GM23338 (cell line): ENCODE results near the gene SEC16B. TPM values are rescaled to one million over a fixed set of nuclear protein-coding genes. Genes with fewer than 3 reads are reported as not detected.

Experiments
- ATAC-seq: fragments of 200-7000 bp; cut with Tn5 transposase; 3 replicates; pipeline ENCODE4 v1.9.1; 2020
- DNase-seq: peaks from one replicate; pipeline ENCODE4 v3.0.0-alpha.2; 2015; ENCODE audit warnings: low spot score
- H2AFZ ChIP-seq: fragments of 200-600 bp; sonication (generic); 2 replicates; pipeline ENCODE4 v1.8.0; 2016; ENCODE audit warnings: antibody characterized with exemption, mild to moderate bottlenecking, moderate library complexity
- H3F3A ChIP-seq: fragments of 200-600 bp; sonication (generic); replicated peaks from 2 replicates; pipeline ENCODE4 v1.8.0; 2017; ENCODE audit warnings: antibody characterized with exemption, mixed run types, low read depth
- H3K27ac ChIP-seq: fragments of 200-600 bp; sonication (generic); 2 replicates; pipeline ENCODE4 v1.6.1; 2016; ENCODE audit warnings: low read depth
- H3K27me3 ChIP-seq: fragments of 200-600 bp; sonication (generic); 2 replicates; pipeline ENCODE4 v1.8.0; 2016; ENCODE audit warnings: mild to moderate bottlenecking, mixed run types, moderate library complexity; ENCODE audit not compliant: insufficient read depth
- H3K36me3 ChIP-seq: fragments of 200-600 bp; sonication (generic); 2 replicates; pipeline ENCODE4 v1.8.0; 2016; ENCODE audit warnings: mild to moderate bottlenecking; ENCODE audit not compliant: insufficient read depth
- H3K4me1 ChIP-seq: fragments of 200-600 bp; sonication (generic); 2 replicates; pipeline ENCODE4 v1.8.0; 2016; ENCODE audit warnings: mild to moderate bottlenecking, moderate library complexity; ENCODE audit not compliant: insufficient read depth
- H3K4me2 ChIP-seq: fragments of 200-600 bp; sonication (generic); 2 replicates; pipeline ENCODE4 v1.7.1; 2017; ENCODE audit warnings: mixed run types
- H3K4me3 ChIP-seq: fragments of 200-600 bp; sonication (generic); 2 replicates; pipeline ENCODE4 v1.6.1; 2016; ENCODE audit warnings: mixed run types
- H3K79me2 ChIP-seq: fragments of 200-600 bp; sonication (generic); replicated peaks from 2 replicates; pipeline ENCODE4 v1.8.0; 2017; ENCODE audit warnings: mild to moderate bottlenecking; ENCODE audit not compliant: insufficient read depth
- H3K9me2 ChIP-seq: fragments of 200-600 bp; sonication (generic); 2 replicates; pipeline ENCODE4 v1.8.0; 2017; ENCODE audit not compliant: insufficient read depth
- H4K20me1 ChIP-seq: fragments of 200-600 bp; sonication (generic); replicated peaks from 2 replicates; pipeline ENCODE4 v1.8.0; 2017; ENCODE audit warnings: mild to moderate bottlenecking; ENCODE audit not compliant: insufficient read depth
- H3K27ac Mint-ChIP-seq: 2 replicates; pipeline ENCODE4 v1.8.0; 2020; ENCODE audit warnings: inconsistent platforms, mild to moderate bottlenecking, moderate library complexity, mixed read lengths
- H3K27me3 Mint-ChIP-seq: 3 replicates; pipeline ENCODE4 v1.8.0; 2022; ENCODE audit warnings: low read depth, mild to moderate bottlenecking, moderate library complexity, mixed read lengths, inconsistent platforms; ENCODE audit not compliant: insufficient read depth, poor library complexity
- H3K36me3 Mint-ChIP-seq: 3 replicates; pipeline ENCODE4 v1.8.0; 2021; ENCODE audit warnings: low read depth, mild to moderate bottlenecking, inconsistent platforms, moderate library complexity, mixed read lengths
- H3K4me1 Mint-ChIP-seq: 3 replicates; pipeline ENCODE4 v1.8.0; 2020; ENCODE audit warnings: mild to moderate bottlenecking, inconsistent platforms, mixed read lengths
- H3K4me3 Mint-ChIP-seq: 3 replicates; pipeline ENCODE4 v1.8.0; 2021; ENCODE audit warnings: moderate library complexity, mild to moderate bottlenecking, inconsistent platforms, mixed read lengths
- H3K9me3 Mint-ChIP-seq: 3 replicates; pipeline ENCODE4 v1.8.0; 2020; ENCODE audit warnings: moderate library complexity, mild to moderate bottlenecking, inconsistent platforms, mixed read lengths
- CREB1 ChIP-seq: fragments of 250-450 bp; sonication (Bioruptor Pico); IDR thresholded peaks from 2 replicates; pipeline ENCODE4 v1.5.0; 2020; ENCODE audit warnings: low read depth, mild to moderate bottlenecking, moderate library complexity
- EZH2phosphoT487 ChIP-seq: fragments of 200-600 bp; sonication (generic); IDR thresholded peaks from one replicate; pipeline ENCODE4 v1.8.1; 2018; ENCODE audit warnings: antibody characterized with exemption; ENCODE audit not compliant: unreplicated experiment
- JUNB ChIP-seq: IDR thresholded peaks from one replicate; pipeline ENCODE4 v1.6.1; 2016; ENCODE audit warnings: antibody characterized with exemption; ENCODE audit not compliant: unreplicated experiment
- NANOG ChIP-seq: IDR thresholded peaks from 2 replicates; pipeline ENCODE4 v1.6.1; 2016; ENCODE audit warnings: antibody characterized with exemption, borderline replicate concordance
- POLR2AphosphoS5 ChIP-seq: IDR thresholded peaks from 2 replicates; pipeline ENCODE4 v1.6.1; 2016; ENCODE audit warnings: antibody characterized with exemption, low read depth
- STAT1 ChIP-seq: IDR thresholded peaks from one replicate; pipeline ENCODE4 v1.6.1; 2016; ENCODE audit warnings: antibody characterized with exemption; ENCODE audit not compliant: unreplicated experiment
- ZNF114 ChIP-seq: fragments of 250-450 bp; sonication (Bioruptor Pico); IDR thresholded peaks from 2 replicates; pipeline ENCODE4 v1.5.0; 2020; ENCODE audit warnings: mild to moderate bottlenecking, moderate library complexity
- ZNF331 ChIP-seq: fragments of 250-450 bp; sonication (Bioruptor Pico); IDR thresholded peaks from 2 replicates; pipeline ENCODE4 v1.5.0; 2020; ENCODE audit warnings: low read depth, mild to moderate bottlenecking, moderate library complexity
- polyA plus RNA-seq: library from polyadenylated mRNA; unstranded; fragments of >200 nt; fragmentation: Nextera tagmentation; extraction: Ambion mirVana; gene quantifications from 2 replicates; pipeline ENCODE4 v1.2.1, GENCODE V29; 2016
- total RNA-seq: library from RNA; depleted of rRNA; stranded (reverse); fragments of >200 nt; shearing (Covaris generic); gene quantifications from 2 replicates; pipeline ENCODE4 v1.2.3, GENCODE V29; 2014
- TF ChIP-seq, protein P1 (sequence below): IDR thresholded peaks from one replicate; pipeline ENCODE4 v1.6.1; 2018; ENCODE audit warnings: antibody characterized with exemption; ENCODE audit not compliant: unreplicated experiment
- TF ChIP-seq, protein P2 (sequence below), 2 experiments: fragments of 200-600 bp in 1 of 2; sonication (generic) in 1 of 2; conservative IDR thresholded peaks; 2 replicates each; pipeline versions ENCODE4 v1.5.1 to v1.6.1; 2016 to 2017; ENCODE audit warnings: antibody characterized with exemption in 2 of 2, low read depth in 2 of 2, mild to moderate bottlenecking in 2 of 2, moderate library complexity in 1 of 2
- TF ChIP-seq, protein P3 (sequence below): fragments of 250-450 bp; sonication (Bioruptor Pico); IDR thresholded peaks from 2 replicates; pipeline ENCODE4 v1.5.0; 2020; ENCODE audit warnings: mild to moderate bottlenecking, moderate library complexity

Gene SEC16B
- total and polyA plus RNA-seq, 2 experiments from 2014 or later = 0.29 to 1.2 TPM

- no peaks in the 10 kb centered on the region for H3K79me2 ChIP-seq
- H3K4me3 ChIP-seq = no peak overlapping the region
- H3K27me3 ChIP-seq = no peaks in the 10 kb centered on the region
- H3K9me2 ChIP-seq = no peaks in the 10 kb centered on the region
- TF ChIP-seq NANOG = no peak
- TF ChIP-seq ZNF331 = no peak
- no peak for TF ChIP-seq STAT1
- TF ChIP-seq POLR2AphosphoS5 = no peak
- TF ChIP-seq, protein P1, sequence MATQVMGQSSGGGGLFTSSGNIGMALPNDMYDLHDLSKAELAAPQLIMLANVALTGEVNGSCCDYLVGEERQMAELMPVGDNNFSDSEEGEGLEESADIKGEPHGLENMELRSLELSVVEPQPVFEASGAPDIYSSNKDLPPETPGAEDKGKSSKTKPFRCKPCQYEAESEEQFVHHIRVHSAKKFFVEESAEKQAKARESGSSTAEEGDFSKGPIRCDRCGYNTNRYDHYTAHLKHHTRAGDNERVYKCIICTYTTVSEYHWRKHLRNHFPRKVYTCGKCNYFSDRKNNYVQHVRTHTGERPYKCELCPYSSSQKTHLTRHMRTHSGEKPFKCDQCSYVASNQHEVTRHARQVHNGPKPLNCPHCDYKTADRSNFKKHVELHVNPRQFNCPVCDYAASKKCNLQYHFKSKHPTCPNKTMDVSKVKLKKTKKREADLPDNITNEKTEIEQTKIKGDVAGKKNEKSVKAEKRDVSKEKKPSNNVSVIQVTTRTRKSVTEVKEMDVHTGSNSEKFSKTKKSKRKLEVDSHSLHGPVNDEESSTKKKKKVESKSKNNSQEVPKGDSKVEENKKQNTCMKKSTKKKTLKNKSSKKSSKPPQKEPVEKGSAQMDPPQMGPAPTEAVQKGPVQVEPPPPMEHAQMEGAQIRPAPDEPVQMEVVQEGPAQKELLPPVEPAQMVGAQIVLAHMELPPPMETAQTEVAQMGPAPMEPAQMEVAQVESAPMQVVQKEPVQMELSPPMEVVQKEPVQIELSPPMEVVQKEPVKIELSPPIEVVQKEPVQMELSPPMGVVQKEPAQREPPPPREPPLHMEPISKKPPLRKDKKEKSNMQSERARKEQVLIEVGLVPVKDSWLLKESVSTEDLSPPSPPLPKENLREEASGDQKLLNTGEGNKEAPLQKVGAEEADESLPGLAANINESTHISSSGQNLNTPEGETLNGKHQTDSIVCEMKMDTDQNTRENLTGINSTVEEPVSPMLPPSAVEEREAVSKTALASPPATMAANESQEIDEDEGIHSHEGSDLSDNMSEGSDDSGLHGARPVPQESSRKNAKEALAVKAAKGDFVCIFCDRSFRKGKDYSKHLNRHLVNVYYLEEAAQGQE = no peak
- no peaks in the 10 kb centered on the region for H3K27me3 Mint-ChIP-seq
- peaks cover 2% of the 10 kb centered on the region; the same call in 1 of the 3 replicates for H3K36me3 Mint-ChIP-seq
- H3K36me3 ChIP-seq = no peaks in the 10 kb centered on the region
- no peak overlapping the region for H3K4me2 ChIP-seq
- H3K9me3 Mint-ChIP-seq = peaks cover 4% of the 10 kb centered on the region; the same call in 2 of the 3 replicates
- DNase-seq = no peak
- H4K20me1 ChIP-seq = no peaks in the 10 kb centered on the region
- H3K27ac Mint-ChIP-seq = no peak overlapping the region
- no peaks in the 10 kb centered on the region; the same call in 1 of the 2 replicates for H3K4me1 ChIP-seq
- H2AFZ ChIP-seq = no peak overlapping the region
- ATAC-seq = no peak
- peaks cover 7% of the 10 kb centered on the region for H3K4me1 Mint-ChIP-seq
- H3K27ac ChIP-seq = no peak overlapping the region
- no peak overlapping the region for H3K4me3 Mint-ChIP-seq
- H3F3A ChIP-seq = no peaks in the 10 kb centered on the region
Observed at GRCh38 chr1:177984761-177985160, 14.9 kb upstream of the SEC16B start.

DNA sequence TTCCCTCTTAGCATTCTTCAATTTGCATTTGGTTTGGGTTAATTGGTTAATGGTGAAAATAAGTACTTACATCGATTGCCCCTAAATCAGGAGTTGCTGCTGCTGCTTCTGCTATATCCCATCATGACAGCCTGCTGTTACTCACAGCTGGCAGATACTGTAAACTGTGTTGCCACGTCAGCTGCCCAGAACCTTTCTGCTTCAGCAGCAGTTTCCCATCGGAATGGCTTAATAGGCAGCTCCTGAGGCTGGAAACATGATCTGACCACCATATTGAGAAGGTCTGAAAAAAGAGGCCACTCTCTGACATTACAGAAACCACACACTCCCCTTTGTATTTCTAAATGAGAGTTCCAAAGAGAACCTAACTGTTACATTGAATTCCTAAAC, 14.3 kb upstream of the SEC16B start:
- no peak overlapping the region for H3K4me2 ChIP-seq
- no peak overlapping the region for H3K27ac Mint-ChIP-seq
- ATAC-seq = peak; percentile 86
- TF ChIP-seq CREB1 (CRISPR knock-in tag) (peak; percentile 84), STAT1 (no peak), JUNB (no peak), ZNF114 (CRISPR knock-in tag) (no peak), EZH2phosphoT487 (no peak), NANOG (no peak), POLR2AphosphoS5 (peak; percentile 54), ZNF331 (no peak)
- TF ChIP-seq, protein P2, sequence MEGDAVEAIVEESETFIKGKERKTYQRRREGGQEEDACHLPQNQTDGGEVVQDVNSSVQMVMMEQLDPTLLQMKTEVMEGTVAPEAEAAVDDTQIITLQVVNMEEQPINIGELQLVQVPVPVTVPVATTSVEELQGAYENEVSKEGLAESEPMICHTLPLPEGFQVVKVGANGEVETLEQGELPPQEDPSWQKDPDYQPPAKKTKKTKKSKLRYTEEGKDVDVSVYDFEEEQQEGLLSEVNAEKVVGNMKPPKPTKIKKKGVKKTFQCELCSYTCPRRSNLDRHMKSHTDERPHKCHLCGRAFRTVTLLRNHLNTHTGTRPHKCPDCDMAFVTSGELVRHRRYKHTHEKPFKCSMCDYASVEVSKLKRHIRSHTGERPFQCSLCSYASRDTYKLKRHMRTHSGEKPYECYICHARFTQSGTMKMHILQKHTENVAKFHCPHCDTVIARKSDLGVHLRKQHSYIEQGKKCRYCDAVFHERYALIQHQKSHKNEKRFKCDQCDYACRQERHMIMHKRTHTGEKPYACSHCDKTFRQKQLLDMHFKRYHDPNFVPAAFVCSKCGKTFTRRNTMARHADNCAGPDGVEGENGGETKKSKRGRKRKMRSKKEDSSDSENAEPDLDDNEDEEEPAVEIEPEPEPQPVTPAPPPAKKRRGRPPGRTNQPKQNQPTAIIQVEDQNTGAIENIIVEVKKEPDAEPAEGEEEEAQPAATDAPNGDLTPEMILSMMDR (conservative IDR thresholded peaks at IDR 0.05; ENCODE audit: low read depth in 2 of 2) = no peak
- TF ChIP-seq, protein P3, sequence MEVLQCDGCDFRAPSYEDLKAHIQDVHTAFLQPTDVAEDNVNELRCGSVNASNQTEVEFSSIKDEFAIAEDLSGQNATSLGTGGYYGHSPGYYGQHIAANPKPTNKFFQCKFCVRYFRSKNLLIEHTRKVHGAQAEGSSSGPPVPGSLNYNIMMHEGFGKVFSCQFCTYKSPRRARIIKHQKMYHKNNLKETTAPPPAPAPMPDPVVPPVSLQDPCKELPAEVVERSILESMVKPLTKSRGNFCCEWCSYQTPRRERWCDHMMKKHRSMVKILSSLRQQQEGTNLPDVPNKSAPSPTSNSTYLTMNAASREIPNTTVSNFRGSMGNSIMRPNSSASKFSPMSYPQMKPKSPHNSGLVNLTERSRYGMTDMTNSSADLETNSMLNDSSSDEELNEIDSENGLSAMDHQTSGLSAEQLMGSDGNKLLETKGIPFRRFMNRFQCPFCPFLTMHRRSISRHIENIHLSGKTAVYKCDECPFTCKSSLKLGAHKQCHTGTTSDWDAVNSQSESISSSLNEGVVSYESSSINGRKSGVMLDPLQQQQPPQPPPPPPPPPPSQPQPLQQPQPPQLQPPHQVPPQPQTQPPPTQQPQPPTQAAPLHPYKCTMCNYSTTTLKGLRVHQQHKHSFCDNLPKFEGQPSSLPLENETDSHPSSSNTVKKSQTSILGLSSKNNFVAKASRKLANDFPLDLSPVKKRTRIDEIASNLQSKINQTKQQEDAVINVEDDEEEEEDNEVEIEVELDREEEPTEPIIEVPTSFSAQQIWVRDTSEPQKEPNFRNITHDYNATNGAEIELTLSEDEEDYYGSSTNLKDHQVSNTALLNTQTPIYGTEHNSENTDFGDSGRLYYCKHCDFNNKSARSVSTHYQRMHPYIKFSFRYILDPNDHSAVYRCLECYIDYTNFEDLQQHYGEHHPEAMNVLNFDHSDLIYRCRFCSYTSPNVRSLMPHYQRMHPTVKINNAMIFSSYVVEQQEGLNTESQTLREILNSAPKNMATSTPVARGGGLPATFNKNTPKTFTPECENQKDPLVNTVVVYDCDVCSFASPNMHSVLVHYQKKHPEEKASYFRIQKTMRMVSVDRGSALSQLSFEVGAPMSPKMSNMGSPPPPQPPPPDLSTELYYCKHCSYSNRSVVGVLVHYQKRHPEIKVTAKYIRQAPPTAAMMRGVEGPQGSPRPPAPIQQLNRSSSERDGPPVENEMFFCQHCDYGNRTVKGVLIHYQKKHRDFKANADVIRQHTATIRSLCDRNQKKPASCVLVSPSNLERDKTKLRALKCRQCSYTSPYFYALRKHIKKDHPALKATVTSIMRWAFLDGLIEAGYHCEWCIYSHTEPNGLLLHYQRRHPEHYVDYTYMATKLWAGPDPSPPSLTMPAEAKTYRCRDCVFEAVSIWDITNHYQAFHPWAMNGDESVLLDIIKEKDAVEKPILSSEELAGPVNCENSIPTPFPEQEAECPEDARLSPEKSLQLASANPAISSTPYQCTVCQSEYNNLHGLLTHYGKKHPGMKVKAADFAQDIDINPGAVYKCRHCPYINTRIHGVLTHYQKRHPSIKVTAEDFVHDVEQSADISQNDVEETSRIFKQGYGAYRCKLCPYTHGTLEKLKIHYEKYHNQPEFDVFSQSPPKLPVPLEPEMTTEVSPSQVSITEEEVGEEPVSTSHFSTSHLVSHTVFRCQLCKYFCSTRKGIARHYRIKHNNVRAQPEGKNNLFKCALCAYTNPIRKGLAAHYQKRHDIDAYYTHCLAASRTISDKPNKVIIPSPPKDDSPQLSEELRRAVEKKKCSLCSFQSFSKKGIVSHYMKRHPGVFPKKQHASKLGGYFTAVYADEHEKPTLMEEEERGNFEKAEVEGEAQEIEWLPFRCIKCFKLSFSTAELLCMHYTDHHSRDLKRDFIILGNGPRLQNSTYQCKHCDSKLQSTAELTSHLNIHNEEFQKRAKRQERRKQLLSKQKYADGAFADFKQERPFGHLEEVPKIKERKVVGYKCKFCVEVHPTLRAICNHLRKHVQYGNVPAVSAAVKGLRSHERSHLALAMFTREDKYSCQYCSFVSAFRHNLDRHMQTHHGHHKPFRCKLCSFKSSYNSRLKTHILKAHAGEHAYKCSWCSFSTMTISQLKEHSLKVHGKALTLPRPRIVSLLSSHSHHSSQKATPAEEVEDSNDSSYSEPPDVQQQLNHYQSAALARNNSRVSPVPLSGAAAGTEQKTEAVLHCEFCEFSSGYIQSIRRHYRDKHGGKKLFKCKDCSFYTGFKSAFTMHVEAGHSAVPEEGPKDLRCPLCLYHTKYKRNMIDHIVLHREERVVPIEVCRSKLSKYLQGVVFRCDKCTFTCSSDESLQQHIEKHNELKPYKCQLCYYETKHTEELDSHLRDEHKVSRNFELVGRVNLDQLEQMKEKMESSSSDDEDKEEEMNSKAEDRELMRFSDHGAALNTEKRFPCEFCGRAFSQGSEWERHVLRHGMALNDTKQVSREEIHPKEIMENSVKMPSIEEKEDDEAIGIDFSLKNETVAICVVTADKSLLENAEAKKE (CRISPR knock-in tag) = no peak

More for the DNA sequence above, 14.3 kb upstream of the SEC16B start:
- Histone ChIP-seq H3K27me3 (no peaks in the 10 kb centered on the region), H3K9me2 (no peaks in the 10 kb centered on the region), H3K36me3 (no peaks in the 10 kb centered on the region), H2AFZ (peak overlapping the region; percentile 30; the same call in 1 of the 2 replicates), H3K4me3 (no peak overlapping the region), H3K79me2 (no peaks in the 10 kb centered on the region), H3K27ac (no peak overlapping the region), H4K20me1 (no peaks in the 10 kb centered on the region), H3F3A (no peaks in the 10 kb centered on the region), H3K4me1 (no peaks in the 10 kb centered on the region; the same call in 1 of the 2 replicates)
- H3K4me3 Mint-ChIP-seq = no peak overlapping the region
- H3K9me3 Mint-ChIP-seq = no peaks in the 10 kb centered on the region
- peaks cover 7% of the 10 kb centered on the region for H3K4me1 Mint-ChIP-seq
- peak; percentile 59 for DNase-seq
- H3K27me3 Mint-ChIP-seq = no peaks in the 10 kb centered on the region
- no peaks in the 10 kb centered on the region for H3K36me3 Mint-ChIP-seq
